Testis (tissue), 3 donors: ENCODE data around the gene HES5. TPM values are rescaled to one million over a fixed set of nuclear protein-coding genes. Genes with fewer than 3 reads are reported as not detected.

ENCODE experiments used
- DNase-seq: peaks from one replicate; pipeline ENCODE4 v3.0.0-alpha.2; 2019
- H3K27ac ChIP-seq, 2 donors: fragments of 200-600 bp; sonication (generic); one replicate each; pipeline ENCODE4 v1.5.1; 2019
- H3K27me3 ChIP-seq: fragments of 200-600 bp; sonication (generic); one replicate; pipeline ENCODE4 v1.5.1; 2019
- H3K36me3 ChIP-seq: fragments of 200-600 bp; sonication (generic); one replicate; pipeline ENCODE4 v1.5.1; 2017; ENCODE audit warnings: low read depth; ENCODE audit errors: missing control alignments
- H3K4me1 ChIP-seq: fragments of 200-600 bp; sonication (generic); one replicate; pipeline ENCODE4 v1.5.1; 2019
- H3K4me3 ChIP-seq, 2 donors: fragments of 200-600 bp; sonication (generic); one replicate each; pipeline ENCODE4 v1.5.1; 2017 to 2019
- H3K9me3 ChIP-seq: fragments of 200-600 bp; sonication (generic); one replicate; pipeline ENCODE4 v1.5.1; 2017
- POLR2A ChIP-seq: fragments of 450-650 bp; IDR thresholded peaks from one replicate; pipeline ENCODE4 v1.6.1; 2017; ENCODE audit warnings: antibody characterized with exemption, mild to moderate bottlenecking, moderate library complexity
- WGBS, 2 donors: methylation state at CpG; one replicate each; pipeline ENCODE4 v1.1.5; 2018; 5-methylcytosine and 5-hydroxymethylcytosine counted together
- intact Hi-C: fragments of 100-400 bp; cut with DNase I; formaldehyde crosslinking; loops from one replicate; pipeline ENCODE4 v1.15.1; 2023; ENCODE audit warnings: low total_unique reads
- polyA plus RNA-seq: library from polyadenylated mRNA; stranded (reverse); fragments of 350-450 nt; fragmentation: Illumina TruSeq; extraction: RNeasy Lipid Tissue Mini Kit (QIAGEN cat#74804); gene quantifications from one replicate; pipeline ENCODE4 v1.2.3, GENCODE V29; 2014; ENCODE audit warnings: low read depth, low replicate concordance; ENCODE audit not compliant: insufficient read depth
- total RNA-seq, 2 donors: library from RNA; depleted of rRNA; stranded (reverse); fragments of >200 nt; gene quantifications; one replicate each; pipeline ENCODE4 v1.2.3, GENCODE V29; 2016
- TF ChIP-seq, protein P1 (sequence below), 3 experiments: fragments of 450-650 bp in 2 of 3; fragments of 200-600 bp in 1 of 3; sonication (generic) in 1 of 3; IDR thresholded peaks; one replicate each; pipeline ENCODE4 v1.5.1; 2016 to 2019; ENCODE audit warnings: antibody characterized with exemption in 3 of 3, mild to moderate bottlenecking in 2 of 3, moderate library complexity in 1 of 3

Gene HES5
- total and polyA plus RNA-seq, 3 donors from 2014 or later: 1.1 to 4.2 (median 2.8) TPM

DNA sequence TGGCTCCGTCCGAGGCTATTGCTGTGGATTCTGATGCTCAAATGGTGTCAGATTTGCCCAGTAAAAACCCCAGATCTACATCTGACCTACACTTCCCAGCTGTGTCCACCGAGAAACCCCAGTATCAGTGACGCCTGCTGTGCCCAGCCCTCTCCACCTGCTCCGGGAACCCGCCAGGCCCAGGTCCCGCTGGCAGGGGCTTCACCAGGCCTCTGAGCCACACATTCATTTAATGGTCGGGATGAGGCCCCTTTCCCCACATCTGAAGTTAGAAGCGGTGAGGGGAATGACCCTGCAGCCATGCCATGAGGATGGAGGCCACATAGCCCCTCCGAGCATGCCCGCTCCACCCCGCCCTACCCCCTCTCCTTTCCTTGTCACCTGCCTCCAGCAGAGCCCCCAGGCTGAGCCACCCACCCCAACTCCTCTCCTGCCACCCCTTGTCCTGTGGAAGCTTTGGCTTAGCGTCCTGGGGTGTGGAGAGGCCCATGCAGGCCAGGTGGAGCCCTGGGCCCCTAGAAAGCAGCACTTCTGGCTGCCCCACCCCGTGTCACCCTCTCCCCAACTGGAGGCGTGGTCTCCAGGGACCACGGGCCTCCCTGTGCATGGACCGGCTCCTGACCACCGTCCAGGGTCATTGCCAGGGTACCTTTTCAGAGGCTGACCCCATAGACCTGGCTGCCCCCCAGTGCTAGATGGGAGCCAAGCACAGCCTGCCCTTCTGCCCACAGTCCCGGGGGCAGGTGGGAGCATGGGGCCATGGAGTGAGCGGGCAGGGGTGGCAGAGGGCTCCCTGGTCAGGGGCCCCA is 34.1 kb upstream of the HES5 start:
- no peak overlapping the region for H3K4me3 ChIP-seq
- WGBS, 2 donors: 83 to 88% methylated on average over 9 to 20 of the region's 20 CpGs
- intact Hi-C loops: no loop called here
- no peaks in the 10 kb centered on the region for H3K4me1 ChIP-seq
- no peaks in the 10 kb centered on the region for H3K36me3 ChIP-seq
- no peaks in the 10 kb centered on the region for H3K9me3 ChIP-seq
- H3K27me3 ChIP-seq: no peaks in the 10 kb centered on the region
- no peak for DNase-seq
- TF ChIP-seq, protein P1, sequence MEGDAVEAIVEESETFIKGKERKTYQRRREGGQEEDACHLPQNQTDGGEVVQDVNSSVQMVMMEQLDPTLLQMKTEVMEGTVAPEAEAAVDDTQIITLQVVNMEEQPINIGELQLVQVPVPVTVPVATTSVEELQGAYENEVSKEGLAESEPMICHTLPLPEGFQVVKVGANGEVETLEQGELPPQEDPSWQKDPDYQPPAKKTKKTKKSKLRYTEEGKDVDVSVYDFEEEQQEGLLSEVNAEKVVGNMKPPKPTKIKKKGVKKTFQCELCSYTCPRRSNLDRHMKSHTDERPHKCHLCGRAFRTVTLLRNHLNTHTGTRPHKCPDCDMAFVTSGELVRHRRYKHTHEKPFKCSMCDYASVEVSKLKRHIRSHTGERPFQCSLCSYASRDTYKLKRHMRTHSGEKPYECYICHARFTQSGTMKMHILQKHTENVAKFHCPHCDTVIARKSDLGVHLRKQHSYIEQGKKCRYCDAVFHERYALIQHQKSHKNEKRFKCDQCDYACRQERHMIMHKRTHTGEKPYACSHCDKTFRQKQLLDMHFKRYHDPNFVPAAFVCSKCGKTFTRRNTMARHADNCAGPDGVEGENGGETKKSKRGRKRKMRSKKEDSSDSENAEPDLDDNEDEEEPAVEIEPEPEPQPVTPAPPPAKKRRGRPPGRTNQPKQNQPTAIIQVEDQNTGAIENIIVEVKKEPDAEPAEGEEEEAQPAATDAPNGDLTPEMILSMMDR (IDR thresholded peaks at IDR 0.05): no peak
- TF ChIP-seq POLR2A: no peak
- no peak overlapping the region for H3K27ac ChIP-seq

DNA sequence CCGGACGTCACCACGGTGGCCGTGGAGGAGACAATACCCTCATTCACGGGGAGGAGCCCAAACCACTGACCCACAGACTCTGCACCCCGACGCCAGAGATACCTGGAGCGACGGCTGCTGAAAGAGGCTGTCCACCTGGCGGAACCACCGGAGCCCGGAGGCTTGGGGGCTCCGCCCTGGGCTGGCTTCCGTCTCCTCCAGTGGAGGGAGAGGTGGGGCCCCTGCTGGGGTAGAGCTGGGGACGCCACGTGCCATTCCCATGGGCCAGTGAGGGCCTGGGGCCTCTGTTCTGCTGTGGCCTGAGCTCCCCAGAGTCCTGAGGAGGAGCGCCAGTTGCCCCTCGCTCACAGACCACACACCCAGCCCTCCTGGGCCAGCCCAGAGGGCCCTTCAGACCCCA is 33.1 kb upstream of the HES5 start:
- Histone ChIP-seq H3K36me3 (no peaks in the 10 kb centered on the region), H3K4me1 (no peaks in the 10 kb centered on the region), H3K4me3 (no peak overlapping the region), H3K9me3 (no peaks in the 10 kb centered on the region), H3K27me3 (no peaks in the 10 kb centered on the region), H3K27ac (no peak overlapping the region)
- TF ChIP-seq POLR2A: no peak
- TF ChIP-seq, protein P1 (IDR thresholded peaks at IDR 0.05): no peak
- no peak for DNase-seq
- 78 to 94% methylated on average over 9 to 10 of the region's 18 CpGs for WGBS, 2 donors
- intact Hi-C loops: no loop called here

- WGBS, 2 donors: 88 to 90% methylated on average over 11 to 17 of the region's 24 CpGs
- no peak for TF ChIP-seq POLR2A
- TF ChIP-seq, protein P1 (IDR thresholded peaks at IDR 0.05): peak in 2 of 3 experiments; percentile 15 to 31
- DNase-seq: no peak
- peaks cover 6% of the 10 kb centered on the region for H3K4me1 ChIP-seq
- no peaks in the 10 kb centered on the region for H3K27me3 ChIP-seq
- no peak overlapping the region for H3K27ac ChIP-seq
- H3K36me3 ChIP-seq: no peaks in the 10 kb centered on the region
- intact Hi-C loops: no loop called here
- no peak overlapping the region for H3K4me3 ChIP-seq
- H3K9me3 ChIP-seq: no peaks in the 10 kb centered on the region
These were observed 32.1 kb upstream of the HES5 start for GRCh38 chr1:2561898-2562895.

DNA sequence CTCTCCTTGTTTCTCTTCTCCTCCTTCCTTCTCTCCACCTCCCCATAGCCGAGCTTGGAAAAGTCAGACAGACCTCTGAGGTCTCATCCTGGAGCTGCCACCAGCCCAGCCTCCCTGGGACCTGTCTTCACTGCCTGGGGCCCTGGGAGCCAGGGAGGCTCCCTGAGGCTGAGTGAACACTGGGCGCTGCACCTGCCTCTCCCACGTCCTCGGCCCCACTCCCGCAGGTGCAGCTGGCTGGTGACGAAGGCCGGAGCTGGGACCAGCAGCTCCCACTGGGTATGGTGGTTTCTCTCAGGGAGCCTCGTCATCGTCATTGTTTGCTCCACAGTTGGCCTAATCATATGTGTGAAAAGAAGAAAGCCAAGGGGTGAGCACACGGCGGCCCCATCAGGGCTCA is 31.4 kb upstream of the HES5 start:
- intact Hi-C loops: no loop called here
- 90 to 92% methylated on average over 11 of the region's 11 CpGs for WGBS, 2 donors
- H3K36me3 ChIP-seq: no peaks in the 10 kb centered on the region

More for the DNA sequence above, 31.4 kb upstream of the HES5 start:
- H3K4me1 ChIP-seq: peaks cover 9% of the 10 kb centered on the region
- no peaks in the 10 kb centered on the region for H3K9me3 ChIP-seq
- TF ChIP-seq, protein P1 (IDR thresholded peaks at IDR 0.05): no peak
- no peak for TF ChIP-seq POLR2A
- no peaks in the 10 kb centered on the region for H3K27me3 ChIP-seq
- H3K4me3 ChIP-seq: no peak overlapping the region
- DNase-seq: no peak
- H3K27ac ChIP-seq: no peak overlapping the region
